ENCODE measurements around the gene ZNF208. TPM values are rescaled to one million over a fixed set of nuclear protein-coding genes. Genes with fewer than 3 reads are reported as not detected.
A peak's percentile ranks its signal among the peaks of the same experiment; 100 is the strongest.
"Not testable (repeated sequence)": the region's sequence is repeated elsewhere in the genome, so short reads cannot be mapped to it uniquely, and the experiment has no call there.

The ZNF208 gene
- total RNA-seq, 2 donors from 2014 or later = 4.4 to 36.6 TPM

DNA sequence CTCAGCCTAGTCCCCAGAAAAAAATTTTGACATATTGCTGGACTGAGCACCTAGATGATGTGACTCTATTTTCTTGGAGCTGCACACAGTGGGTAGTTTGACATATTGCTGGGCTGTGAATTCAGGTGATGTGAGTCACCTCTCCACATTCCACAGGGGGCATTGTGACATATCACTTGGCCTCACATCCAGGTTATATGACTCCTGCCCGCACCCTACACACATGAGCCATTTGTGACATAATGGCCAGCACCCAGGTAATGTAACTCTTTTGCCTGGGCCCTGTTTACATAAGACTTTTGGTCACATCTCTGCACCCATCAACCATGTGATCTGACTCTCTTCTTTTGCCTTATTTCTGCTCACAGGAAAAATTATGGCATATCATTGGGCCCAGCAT lies 119.7 kb downstream of the ZNF208 start:
- H3K27ac ChIP-seq = no peak overlapping the region
- no peaks in the 10 kb centered on the region for H3K9me3 ChIP-seq
- H3K4me1 ChIP-seq = no peaks in the 10 kb centered on the region
- intact Hi-C loops (cut with DNase I) = no loop called here
- WGBS, 2 donors = 75 to 79% methylated on average over 1 of the region's 1 CpG
- TF ChIP-seq POLR2A (IDR thresholded peaks at IDR 0.05) = no peak
- TF ChIP-seq, protein P1, sequence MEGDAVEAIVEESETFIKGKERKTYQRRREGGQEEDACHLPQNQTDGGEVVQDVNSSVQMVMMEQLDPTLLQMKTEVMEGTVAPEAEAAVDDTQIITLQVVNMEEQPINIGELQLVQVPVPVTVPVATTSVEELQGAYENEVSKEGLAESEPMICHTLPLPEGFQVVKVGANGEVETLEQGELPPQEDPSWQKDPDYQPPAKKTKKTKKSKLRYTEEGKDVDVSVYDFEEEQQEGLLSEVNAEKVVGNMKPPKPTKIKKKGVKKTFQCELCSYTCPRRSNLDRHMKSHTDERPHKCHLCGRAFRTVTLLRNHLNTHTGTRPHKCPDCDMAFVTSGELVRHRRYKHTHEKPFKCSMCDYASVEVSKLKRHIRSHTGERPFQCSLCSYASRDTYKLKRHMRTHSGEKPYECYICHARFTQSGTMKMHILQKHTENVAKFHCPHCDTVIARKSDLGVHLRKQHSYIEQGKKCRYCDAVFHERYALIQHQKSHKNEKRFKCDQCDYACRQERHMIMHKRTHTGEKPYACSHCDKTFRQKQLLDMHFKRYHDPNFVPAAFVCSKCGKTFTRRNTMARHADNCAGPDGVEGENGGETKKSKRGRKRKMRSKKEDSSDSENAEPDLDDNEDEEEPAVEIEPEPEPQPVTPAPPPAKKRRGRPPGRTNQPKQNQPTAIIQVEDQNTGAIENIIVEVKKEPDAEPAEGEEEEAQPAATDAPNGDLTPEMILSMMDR (IDR thresholded peaks at IDR 0.05) = no peak
- no peak for ATAC-seq
- H3K4me3 ChIP-seq = no peak overlapping the region
- no peaks in the 10 kb centered on the region for H3K36me3 ChIP-seq (replicated peaks in 1 of 2; ENCODE audit: insufficient read depth in 1 of 2, low read depth in 2 of 2)
- no peak for DNase-seq
- H3K27me3 ChIP-seq = no peaks in the 10 kb centered on the region

DNA sequence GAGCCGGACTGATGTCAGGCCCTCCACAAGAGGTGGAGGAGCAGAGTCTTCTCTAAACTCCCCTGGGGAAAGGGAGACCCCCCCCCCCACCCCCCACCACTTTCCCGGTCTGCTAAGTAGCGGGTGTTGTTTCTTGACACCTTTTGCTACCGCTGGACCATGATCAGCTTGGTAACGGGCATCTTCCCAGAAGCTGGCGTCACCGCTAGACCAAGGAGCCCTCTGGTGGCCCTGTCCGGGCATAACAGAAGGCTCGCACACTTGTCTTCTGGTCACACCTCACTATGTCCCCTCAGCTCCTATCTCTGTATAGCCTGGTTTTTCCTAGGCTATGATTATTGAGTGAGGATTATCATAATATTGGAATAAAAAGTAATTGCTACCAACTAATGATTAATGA lies 120.7 kb downstream of the ZNF208 start:
- TF ChIP-seq, protein P1 (IDR thresholded peaks at IDR 0.05) = peak in 6 of 7 experiments; percentile 23 to 54 (median 34)
- peak; percentile 34 to 69 (median 46) for DNase-seq
- H3K4me3 ChIP-seq; intact Hi-C loops (cut with DNase I); ATAC-seq; H3K27me3 ChIP-seq; H3K9me3 ChIP-seq; H3K27ac ChIP-seq; H3K36me3 ChIP-seq (replicated peaks in 1 of 2; ENCODE audit: insufficient read depth in 1 of 2, low read depth in 2 of 2); H3K4me1 ChIP-seq: not testable (repeated sequence)
- WGBS, 2 donors = 11 to 20% methylated on average over 4 to 5 of the region's 9 CpGs

DNA sequence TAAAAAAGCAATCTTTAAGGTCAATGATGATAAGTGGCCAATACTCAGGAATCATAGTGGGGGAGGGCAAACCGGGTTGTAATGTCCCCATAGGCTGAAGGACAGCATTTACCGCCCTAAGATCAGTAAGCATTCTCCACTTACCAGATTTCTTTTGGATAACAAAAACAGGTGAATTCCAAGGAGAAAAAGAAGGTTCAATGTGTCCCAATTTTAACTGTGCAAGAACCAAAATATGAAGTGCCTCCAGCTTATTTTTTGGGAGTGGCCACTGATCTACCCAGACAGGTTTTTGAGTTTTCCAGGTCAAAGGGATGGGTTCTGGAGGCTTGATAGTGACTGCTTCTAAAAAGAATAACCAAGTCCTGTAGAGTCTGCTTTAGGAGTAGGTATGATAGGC lies 125.2 kb downstream of the ZNF208 start:
- H3K27me3 ChIP-seq; H3K4me1 ChIP-seq; intact Hi-C loops (cut with DNase I); H3K36me3 ChIP-seq (replicated peaks in 1 of 2; ENCODE audit: insufficient read depth in 1 of 2, low read depth in 2 of 2); H3K9me3 ChIP-seq; H3K27ac ChIP-seq; DNase-seq; ATAC-seq; H3K4me3 ChIP-seq: not testable (repeated sequence)
- 48 to 69% methylated on average over 2 of the region's 2 CpGs for WGBS, 2 donors

GRCh38 chr19:21884786-21885185 lies 126.0 kb downstream of the ZNF208 start:
- H3K27ac ChIP-seq; DNase-seq; H3K4me1 ChIP-seq; H3K27me3 ChIP-seq; ATAC-seq; H3K36me3 ChIP-seq (replicated peaks in 1 of 2; ENCODE audit: insufficient read depth in 1 of 2, low read depth in 2 of 2); intact Hi-C loops (cut with DNase I); H3K9me3 ChIP-seq; H3K4me3 ChIP-seq: not testable (repeated sequence)
- WGBS, 2 donors = 67 to 75% methylated on average over 8 of the region's 8 CpGs

- intact Hi-C loops (cut with DNase I) = no loop called here
- 61 to 80% methylated on average over 10 of the region's 10 CpGs for WGBS, 2 donors
- Histone ChIP-seq H3K36me3 (replicated peaks in 1 of 2; ENCODE audit: insufficient read depth in 1 of 2, low read depth in 2 of 2) (no peaks in the 10 kb centered on the region), H3K27ac (no peak overlapping the region), H3K4me3 (no peak overlapping the region), H3K27me3 (no peaks in the 10 kb centered on the region), H3K4me1 (no peaks in the 10 kb centered on the region), H3K9me3 (no peaks in the 10 kb centered on the region)
- no peak for DNase-seq
- ATAC-seq = no peak
- TF ChIP-seq, protein P1 (IDR thresholded peaks at IDR 0.05) = no peak
- no peak for TF ChIP-seq POLR2A (IDR thresholded peaks at IDR 0.05)
These were observed 127.2 kb downstream of the ZNF208 start for GRCh38 chr19:21883516-21883915.

Other genes starting within 250 kb of the ZNF208 start
- 1 to 10 TPM; 4.3 to 6.2 TPM for gene ZNF100, start 243.4 kb downstream of the ZNF208 start, total RNA-seq
- gene ZNF43, start 174.8 kb downstream of the ZNF208 start, total RNA-seq = 1 to 10 TPM; 8.6 to 9.6 TPM
- gene ZNF257, start 41.5 kb upstream of the ZNF208 start, total RNA-seq = under 1 TPM; 0.33 to 0.78 TPM
- gene ZNF676, start 186.0 kb upstream of the ZNF208 start, total RNA-seq = 1 to 10 TPM in 1 of 2 donors, under 1 TPM in 1; 0.78 to 8.6 TPM